ENCODE data around the gene KBTBD12.

DNA sequence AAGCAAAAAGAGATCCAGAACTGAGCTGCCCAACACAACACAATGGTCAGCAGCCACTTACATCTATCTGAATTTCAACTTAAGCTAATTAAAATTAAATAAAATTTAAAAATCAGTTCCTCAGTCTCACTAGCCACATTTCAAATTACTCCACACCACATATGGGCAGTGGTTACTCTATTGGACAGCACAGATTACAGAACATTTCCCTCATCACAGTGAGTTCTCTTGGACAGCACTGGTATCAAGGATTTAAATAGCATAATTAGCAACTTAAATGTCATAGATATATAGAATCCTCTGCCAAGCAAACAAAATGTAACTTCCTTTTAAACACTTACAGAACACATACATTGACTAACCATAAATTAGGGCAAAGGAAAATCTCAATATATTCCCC is 64.4 kb downstream of the KBTBD12 start:
- TF ChIP-seq, protein P1, sequence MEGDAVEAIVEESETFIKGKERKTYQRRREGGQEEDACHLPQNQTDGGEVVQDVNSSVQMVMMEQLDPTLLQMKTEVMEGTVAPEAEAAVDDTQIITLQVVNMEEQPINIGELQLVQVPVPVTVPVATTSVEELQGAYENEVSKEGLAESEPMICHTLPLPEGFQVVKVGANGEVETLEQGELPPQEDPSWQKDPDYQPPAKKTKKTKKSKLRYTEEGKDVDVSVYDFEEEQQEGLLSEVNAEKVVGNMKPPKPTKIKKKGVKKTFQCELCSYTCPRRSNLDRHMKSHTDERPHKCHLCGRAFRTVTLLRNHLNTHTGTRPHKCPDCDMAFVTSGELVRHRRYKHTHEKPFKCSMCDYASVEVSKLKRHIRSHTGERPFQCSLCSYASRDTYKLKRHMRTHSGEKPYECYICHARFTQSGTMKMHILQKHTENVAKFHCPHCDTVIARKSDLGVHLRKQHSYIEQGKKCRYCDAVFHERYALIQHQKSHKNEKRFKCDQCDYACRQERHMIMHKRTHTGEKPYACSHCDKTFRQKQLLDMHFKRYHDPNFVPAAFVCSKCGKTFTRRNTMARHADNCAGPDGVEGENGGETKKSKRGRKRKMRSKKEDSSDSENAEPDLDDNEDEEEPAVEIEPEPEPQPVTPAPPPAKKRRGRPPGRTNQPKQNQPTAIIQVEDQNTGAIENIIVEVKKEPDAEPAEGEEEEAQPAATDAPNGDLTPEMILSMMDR (conservative IDR thresholded peaks at IDR 0.05), result no peak
- TF ChIP-seq ZFX (IDR thresholded peaks at IDR 0.05), result no peak
